ENCODE results near the gene IFNA6. TPM values are rescaled to one million over a fixed set of nuclear protein-coding genes. Genes with fewer than 3 reads are reported as not detected.

IFNA6 gene
- total and polyA plus RNA-seq, 10 of the 15 experiments (the other 5 are each of a cell fraction or from before 2014, with no cell fraction given), result 0.04 TPM; not detected in 9

DNA sequence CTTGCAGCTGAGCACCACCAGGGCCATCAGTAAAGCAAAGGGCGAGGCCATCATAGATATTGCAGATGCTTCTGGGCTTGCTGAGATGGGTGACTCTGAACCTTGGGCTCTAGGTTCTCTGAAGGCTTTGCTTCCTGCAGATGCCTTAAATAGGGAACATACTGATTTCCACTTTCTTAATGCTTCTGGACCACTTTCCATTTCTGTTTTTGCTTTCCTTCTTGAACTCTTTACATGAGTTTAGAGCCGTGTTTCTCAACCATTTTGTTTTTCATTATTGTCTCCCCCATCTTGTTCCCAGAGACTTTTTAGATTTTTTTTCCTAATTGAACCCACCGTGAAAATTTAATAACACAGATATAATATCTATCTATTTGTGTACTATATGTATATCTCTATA lies 17.3 kb upstream of the IFNA6 start, which contains the start of gene IFNA13 (continued):
- TF ChIP-seq IKZF1 (conservative IDR thresholded peaks at IDR 0.05), result no peak
- TF ChIP-seq, protein P1, sequence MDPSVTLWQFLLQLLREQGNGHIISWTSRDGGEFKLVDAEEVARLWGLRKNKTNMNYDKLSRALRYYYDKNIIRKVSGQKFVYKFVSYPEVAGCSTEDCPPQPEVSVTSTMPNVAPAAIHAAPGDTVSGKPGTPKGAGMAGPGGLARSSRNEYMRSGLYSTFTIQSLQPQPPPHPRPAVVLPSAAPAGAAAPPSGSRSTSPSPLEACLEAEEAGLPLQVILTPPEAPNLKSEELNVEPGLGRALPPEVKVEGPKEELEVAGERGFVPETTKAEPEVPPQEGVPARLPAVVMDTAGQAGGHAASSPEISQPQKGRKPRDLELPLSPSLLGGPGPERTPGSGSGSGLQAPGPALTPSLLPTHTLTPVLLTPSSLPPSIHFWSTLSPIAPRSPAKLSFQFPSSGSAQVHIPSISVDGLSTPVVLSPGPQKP (IDR thresholded peaks at IDR 0.05; ENCODE audit: low read depth, low read length), result no peak
- TF ChIP-seq, protein P2, sequence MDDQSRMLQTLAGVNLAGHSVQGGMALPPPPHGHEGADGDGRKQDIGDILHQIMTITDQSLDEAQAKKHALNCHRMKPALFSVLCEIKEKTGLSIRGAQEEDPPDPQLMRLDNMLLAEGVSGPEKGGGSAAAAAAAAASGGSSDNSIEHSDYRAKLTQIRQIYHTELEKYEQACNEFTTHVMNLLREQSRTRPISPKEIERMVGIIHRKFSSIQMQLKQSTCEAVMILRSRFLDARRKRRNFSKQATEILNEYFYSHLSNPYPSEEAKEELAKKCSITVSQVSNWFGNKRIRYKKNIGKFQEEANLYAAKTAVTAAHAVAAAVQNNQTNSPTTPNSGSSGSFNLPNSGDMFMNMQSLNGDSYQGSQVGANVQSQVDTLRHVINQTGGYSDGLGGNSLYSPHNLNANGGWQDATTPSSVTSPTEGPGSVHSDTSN (IDR thresholded peaks at IDR 0.05; ENCODE audit: insufficient replicate concordance, low read depth, low read length), result no peak
- TF ChIP-seq, protein P3, sequence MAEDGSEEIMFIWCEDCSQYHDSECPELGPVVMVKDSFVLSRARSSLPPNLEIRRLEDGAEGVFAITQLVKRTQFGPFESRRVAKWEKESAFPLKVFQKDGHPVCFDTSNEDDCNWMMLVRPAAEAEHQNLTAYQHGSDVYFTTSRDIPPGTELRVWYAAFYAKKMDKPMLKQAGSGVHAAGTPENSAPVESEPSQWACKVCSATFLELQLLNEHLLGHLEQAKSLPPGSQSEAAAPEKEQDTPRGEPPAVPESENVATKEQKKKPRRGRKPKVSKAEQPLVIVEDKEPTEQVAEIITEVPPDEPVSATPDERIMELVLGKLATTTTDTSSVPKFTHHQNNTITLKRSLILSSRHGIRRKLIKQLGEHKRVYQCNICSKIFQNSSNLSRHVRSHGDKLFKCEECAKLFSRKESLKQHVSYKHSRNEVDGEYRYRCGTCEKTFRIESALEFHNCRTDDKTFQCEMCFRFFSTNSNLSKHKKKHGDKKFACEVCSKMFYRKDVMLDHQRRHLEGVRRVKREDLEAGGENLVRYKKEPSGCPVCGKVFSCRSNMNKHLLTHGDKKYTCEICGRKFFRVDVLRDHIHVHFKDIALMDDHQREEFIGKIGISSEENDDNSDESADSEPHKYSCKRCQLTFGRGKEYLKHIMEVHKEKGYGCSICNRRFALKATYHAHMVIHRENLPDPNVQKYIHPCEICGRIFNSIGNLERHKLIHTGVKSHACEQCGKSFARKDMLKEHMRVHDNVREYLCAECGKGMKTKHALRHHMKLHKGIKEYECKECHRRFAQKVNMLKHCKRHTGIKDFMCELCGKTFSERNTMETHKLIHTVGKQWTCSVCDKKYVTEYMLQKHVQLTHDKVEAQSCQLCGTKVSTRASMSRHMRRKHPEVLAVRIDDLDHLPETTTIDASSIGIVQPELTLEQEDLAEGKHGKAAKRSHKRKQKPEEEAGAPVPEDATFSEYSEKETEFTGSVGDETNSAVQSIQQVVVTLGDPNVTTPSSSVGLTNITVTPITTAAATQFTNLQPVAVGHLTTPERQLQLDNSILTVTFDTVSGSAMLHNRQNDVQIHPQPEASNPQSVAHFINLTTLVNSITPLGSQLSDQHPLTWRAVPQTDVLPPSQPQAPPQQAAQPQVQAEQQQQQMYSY (CRISPR knock-in tag; IDR thresholded peaks at IDR 0.05), result no peak
- TF ChIP-seq BMI1 (IDR thresholded peaks at IDR 0.05; ENCODE audit: borderline replicate concordance), result no peak
- TF ChIP-seq, protein P4, sequence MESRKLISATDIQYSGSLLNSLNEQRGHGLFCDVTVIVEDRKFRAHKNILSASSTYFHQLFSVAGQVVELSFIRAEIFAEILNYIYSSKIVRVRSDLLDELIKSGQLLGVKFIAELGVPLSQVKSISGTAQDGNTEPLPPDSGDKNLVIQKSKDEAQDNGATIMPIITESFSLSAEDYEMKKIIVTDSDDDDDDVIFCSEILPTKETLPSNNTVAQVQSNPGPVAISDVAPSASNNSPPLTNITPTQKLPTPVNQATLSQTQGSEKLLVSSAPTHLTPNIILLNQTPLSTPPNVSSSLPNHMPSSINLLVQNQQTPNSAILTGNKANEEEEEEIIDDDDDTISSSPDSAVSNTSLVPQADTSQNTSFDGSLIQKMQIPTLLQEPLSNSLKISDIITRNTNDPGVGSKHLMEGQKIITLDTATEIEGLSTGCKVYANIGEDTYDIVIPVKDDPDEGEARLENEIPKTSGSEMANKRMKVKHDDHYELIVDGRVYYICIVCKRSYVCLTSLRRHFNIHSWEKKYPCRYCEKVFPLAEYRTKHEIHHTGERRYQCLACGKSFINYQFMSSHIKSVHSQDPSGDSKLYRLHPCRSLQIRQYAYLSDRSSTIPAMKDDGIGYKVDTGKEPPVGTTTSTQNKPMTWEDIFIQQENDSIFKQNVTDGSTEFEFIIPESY (IDR thresholded peaks at IDR 0.05), result no peak
- no peak for TF ChIP-seq RCOR1 (conservative IDR thresholded peaks at IDR 0.05; ENCODE audit: low read depth, low read length)
- TF ChIP-seq TCF12 (IDR thresholded peaks at IDR 0.05; ENCODE audit: low read depth, low read length), result no peak
- TF ChIP-seq, protein P5, sequence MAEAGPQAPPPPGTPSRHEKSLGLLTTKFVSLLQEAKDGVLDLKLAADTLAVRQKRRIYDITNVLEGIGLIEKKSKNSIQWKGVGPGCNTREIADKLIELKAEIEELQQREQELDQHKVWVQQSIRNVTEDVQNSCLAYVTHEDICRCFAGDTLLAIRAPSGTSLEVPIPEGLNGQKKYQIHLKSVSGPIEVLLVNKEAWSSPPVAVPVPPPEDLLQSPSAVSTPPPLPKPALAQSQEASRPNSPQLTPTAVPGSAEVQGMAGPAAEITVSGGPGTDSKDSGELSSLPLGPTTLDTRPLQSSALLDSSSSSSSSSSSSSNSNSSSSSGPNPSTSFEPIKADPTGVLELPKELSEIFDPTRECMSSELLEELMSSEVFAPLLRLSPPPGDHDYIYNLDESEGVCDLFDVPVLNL (IDR thresholded peaks at IDR 0.05; ENCODE audit: low read depth, low read length), result no peak
- TF ChIP-seq, protein P6, sequence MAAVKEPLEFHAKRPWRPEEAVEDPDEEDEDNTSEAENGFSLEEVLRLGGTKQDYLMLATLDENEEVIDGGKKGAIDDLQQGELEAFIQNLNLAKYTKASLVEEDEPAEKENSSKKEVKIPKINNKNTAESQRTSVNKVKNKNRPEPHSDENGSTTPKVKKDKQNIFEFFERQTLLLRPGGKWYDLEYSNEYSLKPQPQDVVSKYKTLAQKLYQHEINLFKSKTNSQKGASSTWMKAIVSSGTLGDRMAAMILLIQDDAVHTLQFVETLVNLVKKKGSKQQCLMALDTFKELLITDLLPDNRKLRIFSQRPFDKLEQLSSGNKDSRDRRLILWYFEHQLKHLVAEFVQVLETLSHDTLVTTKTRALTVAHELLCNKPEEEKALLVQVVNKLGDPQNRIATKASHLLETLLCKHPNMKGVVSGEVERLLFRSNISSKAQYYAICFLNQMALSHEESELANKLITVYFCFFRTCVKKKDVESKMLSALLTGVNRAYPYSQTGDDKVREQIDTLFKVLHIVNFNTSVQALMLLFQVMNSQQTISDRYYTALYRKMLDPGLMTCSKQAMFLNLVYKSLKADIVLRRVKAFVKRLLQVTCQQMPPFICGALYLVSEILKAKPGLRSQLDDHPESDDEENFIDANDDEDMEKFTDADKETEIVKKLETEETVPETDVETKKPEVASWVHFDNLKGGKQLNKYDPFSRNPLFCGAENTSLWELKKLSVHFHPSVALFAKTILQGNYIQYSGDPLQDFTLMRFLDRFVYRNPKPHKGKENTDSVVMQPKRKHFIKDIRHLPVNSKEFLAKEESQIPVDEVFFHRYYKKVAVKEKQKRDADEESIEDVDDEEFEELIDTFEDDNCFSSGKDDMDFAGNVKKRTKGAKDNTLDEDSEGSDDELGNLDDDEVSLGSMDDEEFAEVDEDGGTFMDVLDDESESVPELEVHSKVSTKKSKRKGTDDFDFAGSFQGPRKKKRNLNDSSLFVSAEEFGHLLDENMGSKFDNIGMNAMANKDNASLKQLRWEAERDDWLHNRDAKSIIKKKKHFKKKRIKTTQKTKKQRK (IDR thresholded peaks at IDR 0.05; ENCODE audit: low read depth, low read length), result no peak
- TF ChIP-seq NR2C1 (IDR thresholded peaks at IDR 0.05), result no peak
- TF ChIP-seq BRCA1 (IDR thresholded peaks at IDR 0.05; ENCODE audit: low read depth, low read length), result no peak
- no peak for TF ChIP-seq JUND (IDR thresholded peaks at IDR 0.05; ENCODE audit: low read depth, low read length)
